ENCODE data around the gene HOXC9. TPM values are rescaled to one million over a fixed set of nuclear protein-coding genes. Genes with fewer than 3 reads are reported as not detected.
A peak's percentile ranks its signal among the peaks of the same experiment; 100 is the strongest.

HOXC9 gene
- total RNA-seq, 1 experiment from 2014 or later = 9.6 TPM

DNA sequence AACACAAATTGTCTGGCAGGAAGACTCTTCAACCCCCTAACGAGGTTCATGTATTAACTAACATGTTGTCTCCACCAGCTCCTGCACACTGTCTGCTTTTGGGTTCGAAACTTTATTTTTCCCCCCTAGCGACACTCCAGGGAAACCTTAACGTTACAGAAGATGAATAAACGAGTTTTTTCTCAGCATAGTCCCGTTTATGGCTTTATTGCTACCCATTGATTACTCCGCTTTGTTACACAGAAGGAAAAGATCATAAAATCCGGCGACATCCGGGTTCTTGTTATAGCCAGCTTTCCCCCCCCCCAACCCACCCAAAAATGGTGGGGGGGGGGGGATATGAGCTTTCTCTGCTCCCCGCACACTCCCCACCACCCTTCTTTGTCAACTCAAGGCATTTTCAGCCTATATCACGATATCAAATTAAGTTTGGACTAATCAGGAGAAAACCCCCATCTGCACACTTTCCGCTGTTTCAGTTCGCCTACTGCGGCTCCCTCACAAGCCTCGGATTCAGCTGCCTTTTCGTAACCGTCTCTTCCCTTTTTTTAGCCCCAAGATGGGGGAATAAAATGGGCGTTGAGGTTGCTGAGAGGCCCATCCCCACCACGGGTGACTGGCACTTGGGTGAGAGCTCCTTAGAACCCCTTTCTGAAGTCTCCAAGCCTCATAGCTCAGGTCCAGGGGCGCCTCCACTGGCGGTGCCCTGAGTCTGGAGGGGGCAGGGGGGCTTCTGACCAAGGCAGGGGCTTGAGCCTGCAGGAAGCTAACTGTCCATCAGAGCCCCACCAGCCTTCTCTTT is 26.9 kb downstream of the HOXC9 start:
- peaks cover 42% of the 10 kb centered on the region for H3K36me3 ChIP-seq
- peaks cover 28% of the 10 kb centered on the region for H3K4me1 ChIP-seq (replicated peaks)
- H3K4me3 ChIP-seq = no peak overlapping the region
- DNase-seq (ENCODE audit: low read depth in 1 of 2, low spot score in 2 of 2) = no peak
- H3K27me3 ChIP-seq (replicated peaks) = no peaks in the 10 kb centered on the region
- H3K9me3 ChIP-seq (replicated peaks) = no peaks in the 10 kb centered on the region
- no peak overlapping the region for H3K27ac ChIP-seq

DNA sequence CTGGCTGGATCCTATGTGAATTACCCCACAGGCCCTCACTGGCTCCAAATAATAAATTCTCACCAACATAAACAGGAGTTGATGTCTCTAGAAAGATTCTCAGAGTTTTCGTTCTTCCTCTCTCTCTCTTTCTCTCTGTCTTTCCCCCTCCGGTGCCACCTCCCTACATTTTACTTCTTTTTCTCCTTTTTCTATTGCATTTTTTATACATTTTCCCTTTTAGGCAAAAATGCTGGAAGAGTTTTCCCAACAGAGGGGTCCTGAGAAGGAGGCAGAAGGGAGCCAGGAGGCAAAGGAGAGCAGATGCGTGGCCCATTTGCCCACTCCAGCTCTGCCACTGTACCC is 27.5 kb downstream of the HOXC9 start:
- Histone ChIP-seq H3K36me3 (peaks cover 45% of the 10 kb centered on the region), H3K27me3 (replicated peaks) (no peaks in the 10 kb centered on the region), H3K4me3 (no peak overlapping the region), H3K9me3 (replicated peaks) (no peaks in the 10 kb centered on the region), H3K27ac (no peak overlapping the region), H3K4me1 (replicated peaks) (peaks cover 24% of the 10 kb centered on the region)
- no peak for DNase-seq (ENCODE audit: low read depth in 1 of 2, low spot score in 2 of 2)

DNA sequence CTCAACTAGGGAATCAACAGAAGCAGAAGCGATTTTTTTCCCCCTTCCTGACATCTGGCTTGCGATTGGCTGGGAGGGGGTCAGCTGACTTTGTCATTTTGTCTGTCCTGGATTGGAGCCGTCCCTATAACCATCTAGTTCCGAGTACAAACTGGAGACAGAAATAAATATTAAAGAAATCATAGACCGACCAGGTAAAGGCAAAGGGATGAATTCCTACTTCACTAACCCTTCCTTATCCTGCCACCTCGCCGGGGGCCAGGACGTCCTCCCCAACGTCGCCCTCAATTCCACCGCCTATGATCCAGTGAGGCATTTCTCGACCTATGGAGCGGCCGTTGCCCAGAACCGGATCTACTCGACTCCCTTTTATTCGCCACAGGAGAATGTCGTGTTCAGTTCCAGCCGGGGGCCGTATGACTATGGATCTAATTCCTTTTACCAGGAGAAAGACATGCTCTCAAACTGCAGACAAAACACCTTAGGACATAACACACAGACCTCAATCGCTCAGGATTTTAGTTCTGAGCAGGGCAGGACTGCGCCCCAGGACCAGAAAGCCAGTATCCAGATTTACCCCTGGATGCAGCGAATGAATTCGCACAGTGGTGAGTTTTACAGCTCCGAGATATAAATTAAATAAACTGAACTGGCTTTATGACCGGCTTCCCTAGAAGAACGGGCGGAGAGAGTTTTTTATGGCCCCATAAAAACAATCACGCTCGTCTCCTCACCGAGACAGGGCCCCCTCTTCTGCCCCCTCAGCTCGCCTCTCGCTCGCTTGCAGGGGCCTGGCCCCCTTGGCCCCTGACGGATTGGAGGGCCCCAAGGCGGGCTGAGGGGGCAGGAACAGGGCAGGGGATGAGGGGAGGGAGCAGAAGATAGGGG is 28.6 kb downstream of the HOXC9 start, which contains the start of gene HOXC6:
Gene HOXC6, plus strand, starts transcription at position 127 of the 888 bp plus-strand sequence. Its CDS starts 82 bp downstream, at position 209.
- Histone ChIP-seq H3K36me3 (peaks cover 52% of the 10 kb centered on the region), H3K9me3 (replicated peaks) (no peaks in the 10 kb centered on the region), H3K4me1 (replicated peaks) (peaks cover 14% of the 10 kb centered on the region), H3K4me3 (no peak within 1 kb of the TSS), H3K27me3 (replicated peaks) (no peaks in the 10 kb centered on the region), H3K27ac (no peak within 1 kb of the TSS)
- no peak for DNase-seq (ENCODE audit: low read depth in 1 of 2, low spot score in 2 of 2)

DNA sequence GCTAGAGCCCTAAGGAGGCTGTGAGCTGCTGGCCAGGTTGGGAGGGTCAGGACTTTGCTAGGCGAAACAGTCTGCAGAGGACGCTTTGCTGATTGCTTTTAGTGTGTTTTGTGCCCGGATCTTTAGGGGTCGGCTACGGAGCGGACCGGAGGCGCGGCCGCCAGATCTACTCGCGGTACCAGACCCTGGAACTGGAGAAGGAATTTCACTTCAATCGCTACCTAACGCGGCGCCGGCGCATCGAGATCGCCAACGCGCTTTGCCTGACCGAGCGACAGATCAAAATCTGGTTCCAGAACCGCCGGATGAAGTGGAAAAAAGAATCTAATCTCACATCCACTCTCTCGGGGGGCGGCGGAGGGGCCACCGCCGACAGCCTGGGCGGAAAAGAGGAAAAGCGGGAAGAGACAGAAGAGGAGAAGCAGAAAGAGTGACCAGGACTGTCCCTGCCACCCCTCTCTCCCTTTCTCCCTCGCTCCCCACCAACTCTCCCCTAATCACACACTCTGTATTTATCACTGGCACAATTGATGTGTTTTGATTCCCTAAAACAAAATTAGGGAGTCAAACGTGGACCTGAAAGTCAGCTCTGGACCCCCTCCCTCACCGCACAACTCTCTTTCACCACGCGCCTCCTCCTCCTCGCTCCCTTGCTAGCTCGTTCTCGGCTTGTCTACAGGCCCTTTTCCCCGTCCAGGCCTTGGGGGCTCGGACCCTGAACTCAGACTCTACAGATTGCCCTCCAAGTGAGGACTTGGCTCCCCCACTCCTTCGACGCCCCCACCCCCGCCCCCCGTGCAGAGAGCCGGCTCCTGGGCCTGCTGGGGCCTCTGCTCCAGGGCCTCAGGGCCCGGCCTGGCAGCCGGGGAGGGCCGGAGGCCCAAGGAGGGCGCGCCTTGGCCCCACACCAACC is 29.8 kb downstream of the HOXC9 start:
- no peaks in the 10 kb centered on the region for H3K9me3 ChIP-seq (replicated peaks)
- no peak overlapping the region for H3K4me3 ChIP-seq
- peaks cover 59% of the 10 kb centered on the region for H3K36me3 ChIP-seq
- peaks cover 2% of the 10 kb centered on the region for H3K4me1 ChIP-seq (replicated peaks)
- no peaks in the 10 kb centered on the region for H3K27me3 ChIP-seq (replicated peaks)
- H3K27ac ChIP-seq = no peak overlapping the region
- DNase-seq (ENCODE audit: low read depth in 1 of 2, low spot score in 2 of 2) = no peak

DNA sequence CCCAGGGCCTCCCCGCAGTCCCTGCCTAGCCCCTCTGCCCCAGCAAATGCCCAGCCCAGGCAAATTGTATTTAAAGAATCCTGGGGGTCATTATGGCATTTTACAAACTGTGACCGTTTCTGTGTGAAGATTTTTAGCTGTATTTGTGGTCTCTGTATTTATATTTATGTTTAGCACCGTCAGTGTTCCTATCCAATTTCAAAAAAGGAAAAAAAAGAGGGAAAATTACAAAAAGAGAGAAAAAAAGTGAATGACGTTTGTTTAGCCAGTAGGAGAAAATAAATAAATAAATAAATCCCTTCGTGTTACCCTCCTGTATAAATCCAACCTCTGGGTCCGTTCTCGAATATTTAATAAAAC is 30.5 kb downstream of the HOXC9 start:
- no peak overlapping the region for H3K27ac ChIP-seq
- no peaks in the 10 kb centered on the region for H3K27me3 ChIP-seq (replicated peaks)
- no peak overlapping the region for H3K4me3 ChIP-seq
- no peaks in the 10 kb centered on the region for H3K4me1 ChIP-seq (replicated peaks)
- DNase-seq (ENCODE audit: low read depth in 1 of 2, low spot score in 2 of 2) = no peak
- H3K36me3 ChIP-seq = peaks cover 56% of the 10 kb centered on the region
- H3K9me3 ChIP-seq (replicated peaks) = no peaks in the 10 kb centered on the region

DNA sequence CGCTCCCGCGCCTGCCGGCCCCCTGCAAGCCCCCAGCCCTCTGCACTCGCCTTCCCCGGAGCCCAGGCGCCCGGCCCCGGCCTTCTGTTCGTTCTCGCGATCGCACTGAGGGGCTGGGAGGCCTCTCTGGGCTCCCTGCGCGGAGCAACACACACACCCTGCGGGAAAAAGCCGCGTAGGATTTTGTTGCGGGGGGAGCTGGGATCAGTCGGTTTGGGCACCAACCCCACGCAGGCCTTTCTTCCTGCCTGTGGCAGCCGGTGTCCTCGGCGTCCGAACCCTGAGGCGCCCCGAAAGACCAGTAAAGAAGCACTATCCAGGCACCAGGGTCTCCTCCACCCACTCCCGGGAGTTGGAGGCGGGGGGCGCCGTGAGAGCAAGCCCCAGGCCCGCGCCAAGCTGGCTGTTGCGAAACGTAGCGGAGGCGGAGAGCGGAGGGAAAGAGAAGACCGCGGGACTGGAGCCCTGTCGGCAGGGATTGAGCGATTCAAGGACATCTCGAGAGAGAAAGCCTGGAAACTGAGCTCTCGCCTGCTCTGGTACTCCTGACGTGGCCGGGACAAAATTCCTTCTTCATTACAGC is 31.0 kb downstream of the HOXC9 start:
- H3K9me3 ChIP-seq (replicated peaks) = no peaks in the 10 kb centered on the region
- H3K4me3 ChIP-seq = no peak overlapping the region
- H3K27ac ChIP-seq = no peak overlapping the region
- DNase-seq (ENCODE audit: low read depth in 1 of 2, low spot score in 2 of 2) = no peak
- no peaks in the 10 kb centered on the region for H3K27me3 ChIP-seq (replicated peaks)
- H3K36me3 ChIP-seq = peaks cover 56% of the 10 kb centered on the region
- H3K4me1 ChIP-seq (replicated peaks) = no peaks in the 10 kb centered on the region

DNA sequence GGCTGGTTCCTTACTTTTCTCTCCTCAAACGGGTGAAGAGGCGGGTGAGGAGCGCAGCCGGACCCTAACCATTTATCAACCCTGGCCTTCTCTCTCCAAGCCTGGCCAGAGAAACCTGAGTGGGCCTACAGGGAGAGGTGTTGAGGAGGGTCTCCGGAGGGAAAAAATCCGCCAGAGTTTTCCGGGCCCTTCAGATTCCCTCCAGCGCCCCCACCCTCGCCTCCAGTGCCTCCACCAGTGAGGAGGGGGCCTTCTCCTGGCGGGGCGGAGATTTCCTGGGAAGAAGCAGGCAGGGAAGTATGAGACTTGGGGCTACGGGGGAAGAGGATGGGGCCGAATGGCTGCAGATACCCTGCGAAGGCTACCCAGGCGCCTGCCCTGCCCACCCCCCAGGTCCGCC is 31.5 kb downstream of the HOXC9 start:
- H3K9me3 ChIP-seq (replicated peaks) = no peaks in the 10 kb centered on the region
- H3K4me3 ChIP-seq = no peak overlapping the region
- no peak overlapping the region for H3K27ac ChIP-seq
- H3K36me3 ChIP-seq = peaks cover 56% of the 10 kb centered on the region
- no peak for DNase-seq (ENCODE audit: low read depth in 1 of 2, low spot score in 2 of 2)
- H3K27me3 ChIP-seq (replicated peaks) = no peaks in the 10 kb centered on the region
- H3K4me1 ChIP-seq (replicated peaks) = no peaks in the 10 kb centered on the region

DNA sequence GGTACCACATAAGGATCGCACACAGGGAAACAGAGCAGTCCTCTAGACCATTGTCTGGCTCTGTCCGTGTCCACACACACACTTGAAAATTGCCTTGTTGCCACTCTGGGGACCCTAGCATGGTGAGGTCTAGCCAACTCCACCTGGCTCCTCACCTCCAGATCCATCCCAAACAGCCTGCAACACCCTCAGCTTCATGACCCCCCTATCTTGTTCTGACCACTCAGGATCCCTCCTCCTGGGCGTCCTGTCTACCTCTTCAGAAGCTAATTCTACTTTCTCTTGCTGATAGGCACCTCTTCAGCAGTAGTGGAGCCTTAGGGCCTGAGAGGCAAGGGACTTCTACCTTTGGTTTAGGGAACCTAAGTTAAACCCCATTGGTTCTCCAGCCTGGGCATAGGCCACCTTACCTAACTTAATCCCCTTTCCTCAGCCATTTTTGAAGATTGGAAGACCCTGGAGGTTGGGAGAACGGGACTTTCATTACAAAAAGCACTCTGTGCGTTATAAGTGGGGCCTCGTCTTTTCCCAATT is 32.2 kb downstream of the HOXC9 start:
- no peak overlapping the region for H3K27ac ChIP-seq
- no peaks in the 10 kb centered on the region for H3K27me3 ChIP-seq (replicated peaks)
- DNase-seq (ENCODE audit: low read depth in 1 of 2, low spot score in 2 of 2) = no peak
- no peaks in the 10 kb centered on the region for H3K9me3 ChIP-seq (replicated peaks)
- peaks cover 57% of the 10 kb centered on the region for H3K36me3 ChIP-seq
- H3K4me1 ChIP-seq (replicated peaks) = no peaks in the 10 kb centered on the region
- H3K4me3 ChIP-seq = no peak overlapping the region

DNA sequence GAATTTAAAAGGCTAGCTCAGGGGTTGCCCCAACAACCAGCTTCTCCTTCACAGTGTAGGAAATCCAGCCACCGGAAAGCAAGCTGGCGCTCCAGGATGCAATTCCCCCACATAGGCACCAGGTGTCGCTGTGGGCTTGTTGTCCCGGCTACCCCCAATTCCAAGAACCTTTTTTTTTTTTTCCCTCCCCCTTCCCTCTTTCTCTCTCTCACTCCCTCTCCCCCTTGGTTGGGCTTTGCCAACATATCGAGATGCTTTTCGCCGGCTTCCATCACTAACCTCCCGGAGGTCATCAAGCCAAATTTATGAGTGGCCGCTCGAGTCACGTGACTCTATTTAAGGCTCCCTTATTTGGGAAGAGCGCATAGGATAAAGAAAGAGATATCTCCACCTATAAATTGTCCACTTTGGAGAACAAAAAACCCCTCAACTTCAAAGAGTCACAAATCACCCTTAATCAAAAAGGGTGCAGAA is 32.7 kb downstream of the HOXC9 start, which contains the start of gene HOXC5:
Gene HOXC5, plus strand, starts transcription at position 424 of the 474 bp plus-strand sequence. CDS start 73 bp downstream, outside the sequence.
- DNase-seq (ENCODE audit: low read depth in 1 of 2, low spot score in 2 of 2) = peak in 1 of 2 experiments; percentile 72
- H3K4me1 ChIP-seq (replicated peaks) = no peaks in the 10 kb centered on the region
- H3K36me3 ChIP-seq = peaks cover 58% of the 10 kb centered on the region
- H3K27me3 ChIP-seq (replicated peaks) = no peaks in the 10 kb centered on the region
- H3K27ac ChIP-seq = no peak within 1 kb of the TSS
- no peak within 1 kb of the TSS for H3K4me3 ChIP-seq
- no peaks in the 10 kb centered on the region for H3K9me3 ChIP-seq (replicated peaks)

DNA sequence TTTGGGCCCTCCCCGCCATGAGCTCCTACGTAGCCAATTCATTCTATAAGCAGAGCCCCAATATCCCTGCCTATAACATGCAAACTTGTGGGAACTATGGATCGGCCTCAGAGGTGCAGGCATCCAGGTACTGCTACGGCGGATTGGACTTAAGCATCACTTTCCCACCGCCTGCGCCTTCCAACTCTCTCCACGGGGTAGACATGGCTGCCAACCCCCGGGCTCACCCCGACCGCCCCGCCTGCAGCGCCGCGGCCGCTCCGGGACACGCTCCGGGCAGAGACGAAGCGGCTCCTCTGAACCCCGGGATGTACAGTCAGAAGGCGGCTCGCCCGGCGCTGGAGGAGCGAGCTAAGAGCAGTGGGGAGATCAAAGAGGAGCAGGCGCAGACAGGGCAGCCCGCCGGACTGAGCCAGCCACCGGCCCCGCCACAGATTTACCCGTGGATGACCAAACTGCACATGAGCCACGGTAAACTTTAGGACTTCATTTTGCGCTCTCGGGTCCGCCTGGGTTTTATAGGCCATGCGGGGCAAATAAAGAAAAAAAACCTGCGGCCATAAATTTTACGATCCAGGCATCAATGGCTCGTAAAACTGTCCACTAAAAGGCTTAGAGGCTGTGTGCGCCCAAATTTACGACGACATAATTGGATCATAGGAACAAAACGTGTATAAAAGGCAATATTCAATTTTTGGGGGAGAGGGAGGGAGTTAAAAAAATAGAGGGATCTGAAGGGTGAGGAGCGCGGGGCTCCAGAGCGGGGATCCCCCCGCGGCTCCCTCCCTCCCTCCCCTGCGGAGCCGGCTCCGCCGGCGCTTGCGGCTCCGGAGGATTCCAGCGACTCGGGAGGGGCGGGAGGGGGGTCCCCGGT is 33.4 kb downstream of the HOXC9 start:
- H3K9me3 ChIP-seq (replicated peaks) = no peaks in the 10 kb centered on the region
- H3K36me3 ChIP-seq = peaks cover 56% of the 10 kb centered on the region
- H3K27me3 ChIP-seq (replicated peaks) = no peaks in the 10 kb centered on the region
- H3K4me3 ChIP-seq = no peak overlapping the region
- no peaks in the 10 kb centered on the region for H3K4me1 ChIP-seq (replicated peaks)
- no peak for DNase-seq (ENCODE audit: low read depth in 1 of 2, low spot score in 2 of 2)
- H3K27ac ChIP-seq = no peak overlapping the region

DNA sequence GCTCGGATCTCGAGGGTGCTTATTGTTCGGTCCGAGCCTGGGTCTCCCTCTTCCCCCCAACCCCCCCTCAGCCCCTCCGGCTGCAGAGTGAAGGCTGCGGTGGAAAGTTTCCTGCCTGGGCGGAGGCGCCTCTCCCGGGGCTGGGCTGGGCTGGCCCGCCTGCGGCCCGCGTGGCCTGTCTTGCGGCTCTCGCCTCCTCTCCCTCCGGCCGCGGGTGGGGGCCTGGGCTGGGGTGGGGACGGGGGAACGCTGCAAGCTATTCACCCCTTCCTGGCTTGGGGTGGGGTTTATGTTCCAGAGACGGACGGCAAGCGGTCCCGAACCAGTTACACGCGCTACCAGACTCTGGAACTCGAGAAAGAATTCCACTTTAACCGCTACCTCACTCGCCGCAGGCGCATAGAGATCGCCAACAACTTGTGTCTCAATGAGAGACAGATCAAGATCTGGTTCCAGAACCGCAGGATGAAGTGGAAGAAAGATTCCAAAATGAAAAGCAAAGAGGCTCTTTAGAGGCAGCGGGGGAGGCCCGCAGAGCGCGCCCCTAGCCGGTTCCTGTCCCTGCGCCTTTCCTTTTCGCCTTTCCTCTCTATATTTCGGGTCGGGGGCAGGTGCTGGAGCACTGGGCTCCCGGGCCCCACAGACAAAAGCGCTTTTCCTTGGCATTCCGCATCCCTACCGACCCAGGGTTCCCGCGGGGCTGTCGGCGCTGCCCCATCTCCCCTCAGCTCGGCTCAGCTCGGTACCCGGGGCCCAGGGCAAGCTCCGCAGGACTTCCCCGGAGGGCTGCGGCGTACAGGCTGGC is 34.2 kb downstream of the HOXC9 start:
- H3K36me3 ChIP-seq = peaks cover 49% of the 10 kb centered on the region
- DNase-seq (ENCODE audit: low read depth in 1 of 2, low spot score in 2 of 2) = no peak
- no peak overlapping the region for H3K27ac ChIP-seq
- H3K4me1 ChIP-seq (replicated peaks) = no peaks in the 10 kb centered on the region
- no peaks in the 10 kb centered on the region for H3K27me3 ChIP-seq (replicated peaks)
- H3K4me3 ChIP-seq = no peak overlapping the region
- no peaks in the 10 kb centered on the region for H3K9me3 ChIP-seq (replicated peaks)

Data from SJSA1 (cell line).